PC-3 (cell line): Measurements from ENCODE around the gene COG5. TPM values are rescaled to one million over a fixed set of nuclear protein-coding genes. Genes with fewer than 3 reads are reported as not detected.

ENCODE experiments used
- ATAC-seq: fragments of 200-7000 bp; cut with Tn5 transposase; 2 replicates; pipeline ENCODE4 v1.9.1; 2020; ENCODE audit warnings: mild to moderate bottlenecking, moderate library complexity
- BruUV-seq: library from RNA; stranded (reverse); fragments of 400-500 nt; replicated peaks from 2 replicates; lab custom pipeline; 2021; lab: Mats Ljungman, UMichigan
- CTCF ChIA-PET: fragments of 300-600 bp; sonication (Branson Sonifier 250); formaldehyde crosslinking; loops from one replicate; lab custom pipeline; 2022; ENCODE audit warnings: antibody characterized with exemption; lab: Charles Lee
- POLR2A ChIA-PET: fragments of 300-600 bp; sonication (Branson Sonifier 250); formaldehyde crosslinking; loops from one replicate; lab custom pipeline; 2022; ENCODE audit warnings: antibody characterized with exemption; ENCODE audit not compliant: unreplicated experiment; lab: Charles Lee
- DNase-seq: peaks from one replicate; pipeline ENCODE4 v3.0.0-alpha.2; 2015
- H2AFZ ChIP-seq: fragments of 300-600 bp; sonication (generic); 2 replicates; pipeline ENCODE4 v1.6.0; 2016; ENCODE audit warnings: antibody characterized with exemption, low read length
- H3F3A ChIP-seq: fragments of 300-600 bp; sonication (generic); one replicate; pipeline ENCODE4 v1.6.0; 2017; ENCODE audit warnings: antibody characterized with exemption, low read length, control low read depth, mild to moderate bottlenecking; ENCODE audit not compliant: unreplicated experiment
- H3K27ac ChIP-seq: fragments of 300-600 bp; sonication (generic); 2 replicates; pipeline ENCODE4 v1.5.1; 2016; ENCODE audit warnings: mild to moderate bottlenecking, low read length
- H3K27me3 ChIP-seq: fragments of 300-600 bp; sonication (generic); 2 replicates; pipeline ENCODE4 v1.6.1; 2016; ENCODE audit warnings: low read length, mixed read lengths
- H3K36me3 ChIP-seq: fragments of 300-600 bp; sonication (generic); 2 replicates; pipeline ENCODE4 v1.6.1; 2016; ENCODE audit warnings: low read depth, mixed run types, low read length, mixed read lengths
- H3K4me1 ChIP-seq: fragments of 300-600 bp; sonication (generic); 2 replicates; pipeline ENCODE4 v1.5.1; 2016; ENCODE audit warnings: low read length; ENCODE audit not compliant: insufficient read depth
- H3K4me2 ChIP-seq: fragments of 300-600 bp; sonication (generic); 2 replicates; pipeline ENCODE4 v1.6.0; 2016; ENCODE audit warnings: low read length
- H3K4me3 ChIP-seq: fragments of 300-600 bp; sonication (generic); 2 replicates; pipeline ENCODE4 v1.5.1; 2016; ENCODE audit warnings: mild to moderate bottlenecking, low read length, mixed read lengths
- H3K79me2 ChIP-seq: fragments of 300-600 bp; sonication (generic); 2 replicates; pipeline ENCODE4 v1.6.1; 2017; ENCODE audit warnings: low read length, mixed read lengths
- H3K9ac ChIP-seq: fragments of 300-600 bp; sonication (generic); 2 replicates; pipeline ENCODE4 v1.6.0; 2016; ENCODE audit warnings: mild to moderate bottlenecking, low read length
- H3K9me2 ChIP-seq: fragments of 300-600 bp; sonication (generic); replicated peaks from 2 replicates; pipeline ENCODE4 v1.6.1; 2016; ENCODE audit warnings: mixed run types, low read length, mixed read lengths
- H3K9me3 ChIP-seq: fragments of 300-600 bp; sonication (generic); 2 replicates; pipeline ENCODE4 v1.6.1; 2016; ENCODE audit warnings: low read length, mixed read lengths
- H4K20me1 ChIP-seq: fragments of 300-600 bp; sonication (generic); 2 replicates; pipeline ENCODE4 v1.6.1; 2016; ENCODE audit warnings: low read length, mixed read lengths
- EZH2 ChIP-seq: fragments of 300-600 bp; sonication (generic); IDR thresholded peaks from one replicate; pipeline ENCODE4 v1.6.1; 2017; ENCODE audit warnings: antibody characterized with exemption, mild to moderate bottlenecking, low read length; ENCODE audit not compliant: unreplicated experiment
- EZH2phosphoT487 ChIP-seq: fragments of 300-600 bp; sonication (generic); IDR thresholded peaks from 2 replicates; pipeline ENCODE4 v1.6.1; 2018; ENCODE audit warnings: mild to moderate bottlenecking, antibody characterized with exemption, low read length, borderline replicate concordance
- intact Hi-C: fragments of 100-400 bp; cut with micrococcal nuclease; formaldehyde crosslinking; loops from 2 replicates; pipeline ENCODE4 v1.9.0; 2023
- total RNA-seq: library from RNA; depleted of rRNA; stranded (reverse); fragments of >200 nt; gene quantifications from 2 replicates; pipeline ENCODE4 v1.2.3, GENCODE V29; 2014
- TF ChIP-seq, protein P1 (sequence below): fragments of 300-600 bp; sonication (generic); conservative IDR thresholded peaks from 2 replicates; pipeline ENCODE4 v1.5.1; 2017; ENCODE audit warnings: antibody characterized with exemption, low read depth, mild to moderate bottlenecking, low read length

The COG5 gene
- total RNA-seq, 1 experiment from 2014 or later = 51.7 TPM

DNA sequence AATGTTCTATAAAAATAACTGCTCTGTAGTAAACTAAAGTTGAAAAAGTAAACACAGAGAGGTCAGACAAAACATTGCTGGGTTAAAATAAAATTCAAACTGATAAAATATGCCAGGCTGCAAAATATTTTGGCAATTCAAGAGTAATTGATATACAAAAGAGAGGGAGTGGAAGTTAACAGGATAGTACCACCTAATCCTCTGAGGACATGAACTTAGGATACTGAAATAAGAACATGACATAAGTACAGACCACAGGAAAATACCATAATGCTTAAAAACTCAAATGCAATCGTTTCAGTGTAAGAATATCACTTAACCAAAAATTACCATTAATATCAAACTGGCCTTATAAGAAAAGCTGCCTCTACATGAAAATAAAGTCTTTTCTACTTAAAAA lies 131.5 kb downstream of the COG5 start:
- H4K20me1 ChIP-seq = no peaks in the 10 kb centered on the region
- H3K4me3 ChIP-seq = no peak overlapping the region
- no peak overlapping the region for H3K9ac ChIP-seq
- no peaks in the 10 kb centered on the region for H3K4me1 ChIP-seq
- TF ChIP-seq, protein P1, sequence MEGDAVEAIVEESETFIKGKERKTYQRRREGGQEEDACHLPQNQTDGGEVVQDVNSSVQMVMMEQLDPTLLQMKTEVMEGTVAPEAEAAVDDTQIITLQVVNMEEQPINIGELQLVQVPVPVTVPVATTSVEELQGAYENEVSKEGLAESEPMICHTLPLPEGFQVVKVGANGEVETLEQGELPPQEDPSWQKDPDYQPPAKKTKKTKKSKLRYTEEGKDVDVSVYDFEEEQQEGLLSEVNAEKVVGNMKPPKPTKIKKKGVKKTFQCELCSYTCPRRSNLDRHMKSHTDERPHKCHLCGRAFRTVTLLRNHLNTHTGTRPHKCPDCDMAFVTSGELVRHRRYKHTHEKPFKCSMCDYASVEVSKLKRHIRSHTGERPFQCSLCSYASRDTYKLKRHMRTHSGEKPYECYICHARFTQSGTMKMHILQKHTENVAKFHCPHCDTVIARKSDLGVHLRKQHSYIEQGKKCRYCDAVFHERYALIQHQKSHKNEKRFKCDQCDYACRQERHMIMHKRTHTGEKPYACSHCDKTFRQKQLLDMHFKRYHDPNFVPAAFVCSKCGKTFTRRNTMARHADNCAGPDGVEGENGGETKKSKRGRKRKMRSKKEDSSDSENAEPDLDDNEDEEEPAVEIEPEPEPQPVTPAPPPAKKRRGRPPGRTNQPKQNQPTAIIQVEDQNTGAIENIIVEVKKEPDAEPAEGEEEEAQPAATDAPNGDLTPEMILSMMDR = no peak
- TF ChIP-seq EZH2phosphoT487 = no peak
- TF ChIP-seq EZH2 = no peak
- intact Hi-C loops = no loop called here
- DNase-seq (no peak), ATAC-seq (no peak)
- H3K9me3 ChIP-seq = no peaks in the 10 kb centered on the region
- no TSS peak for BruUV-seq
- H3K27me3 ChIP-seq = no peaks in the 10 kb centered on the region
- no peaks in the 10 kb centered on the region for H3K36me3 ChIP-seq
- no peak overlapping the region for H3K4me2 ChIP-seq
- ChIA-PET POLR2A (no interaction called here), CTCF (no interaction called here)
- no peak overlapping the region for H2AFZ ChIP-seq
- no peak overlapping the region for H3K27ac ChIP-seq
- no peaks in the 10 kb centered on the region for H3K79me2 ChIP-seq
- no peaks in the 10 kb centered on the region for H3K9me2 ChIP-seq
- no peaks in the 10 kb centered on the region for H3F3A ChIP-seq

GRCh38 chr7:107430057-107430456 lies 133.7 kb downstream of the COG5 start:
- Histone ChIP-seq H3K36me3 (no peaks in the 10 kb centered on the region), H3K27ac (no peak overlapping the region), H3K4me1 (no peaks in the 10 kb centered on the region), H2AFZ (no peak overlapping the region), H3K4me2 (no peak overlapping the region), H3K9ac (no peak overlapping the region), H3K9me3 (no peaks in the 10 kb centered on the region), H4K20me1 (no peaks in the 10 kb centered on the region), H3K9me2 (no peaks in the 10 kb centered on the region), H3K4me3 (no peak overlapping the region), H3F3A (no peaks in the 10 kb centered on the region), H3K79me2 (no peaks in the 10 kb centered on the region), H3K27me3 (no peaks in the 10 kb centered on the region)
- intact Hi-C loops = no loop called here
- no peak for ATAC-seq
- no peak for TF ChIP-seq EZH2
- TF ChIP-seq, protein P1 = no peak
- TF ChIP-seq EZH2phosphoT487 = no peak
- ChIA-PET CTCF (no interaction called here), POLR2A (no interaction called here)
- DNase-seq = no peak
- BruUV-seq = no TSS peak

- no peak overlapping the region for H3K4me2 ChIP-seq
- no peaks in the 10 kb centered on the region for H3K27me3 ChIP-seq
- H2AFZ ChIP-seq = no peak overlapping the region
- no peak overlapping the region for H3K9ac ChIP-seq
- no peak overlapping the region for H3K4me3 ChIP-seq
- no peaks in the 10 kb centered on the region for H4K20me1 ChIP-seq
- H3F3A ChIP-seq = no peaks in the 10 kb centered on the region
- H3K9me3 ChIP-seq = no peaks in the 10 kb centered on the region
- no peaks in the 10 kb centered on the region for H3K9me2 ChIP-seq
- CTCF ChIA-PET = no interaction called here
- no peaks in the 10 kb centered on the region for H3K36me3 ChIP-seq
- H3K27ac ChIP-seq = no peak overlapping the region
- TF ChIP-seq EZH2 (no peak), EZH2phosphoT487 (no peak)
- TF ChIP-seq, protein P1 = no peak
- POLR2A ChIA-PET = no interaction called here
- DNase-seq (no peak), ATAC-seq (no peak)
- H3K79me2 ChIP-seq = no peaks in the 10 kb centered on the region
- BruUV-seq = no TSS peak
- intact Hi-C loops = no loop called here
- H3K4me1 ChIP-seq = no peaks in the 10 kb centered on the region
These were observed 135.1 kb downstream of the COG5 start for GRCh38 chr7:107428642-107429041.
